C4-2B (cell line): ENCODE measurements around the gene CDC45.

Experiments
- H3K27ac ChIP-seq: fragments of 450-650 bp; 2 replicates; pipeline ENCODE4 v1.5.1; 2017
- CTCF ChIP-seq: fragments of 450-650 bp; conservative IDR thresholded peaks from 2 replicates; pipeline ENCODE4 v1.5.1; 2017; ENCODE audit warnings: mild to moderate bottlenecking
- ZFX ChIP-seq: fragments of 450-650 bp; IDR thresholded peaks from 2 replicates; pipeline ENCODE4 v1.6.1; 2017

The CDC45 gene

GRCh38 chr22:19554834-19555404 is 75.2 kb downstream of the CDC45 start:
- TF ChIP-seq CTCF (no peak; the same call in 1 of the 2 replicates), ZFX (no peak)
- H3K27ac ChIP-seq = peak overlapping the region; percentile 9; the same call in 1 of the 2 replicates

GRCh38 chr22:19555651-19556050 is 75.9 kb downstream of the CDC45 start:
- TF ChIP-seq CTCF (no peak), ZFX (no peak)
- H3K27ac ChIP-seq = peak overlapping the region; percentile 9; the same call in 1 of the 2 replicates

- no peak overlapping the region for H3K27ac ChIP-seq
- no peak for TF ChIP-seq CTCF
- TF ChIP-seq ZFX = no peak
Measured at GRCh38 chr22:19556963-19557545, 77.3 kb downstream of the CDC45 start.

- H3K27ac ChIP-seq = no peak overlapping the region
- TF ChIP-seq ZFX = no peak
- TF ChIP-seq CTCF = no peak
Measured at GRCh38 chr22:19559324-19559811, 79.6 kb downstream of the CDC45 start.

GRCh38 chr22:19559956-19560355 is 80.2 kb downstream of the CDC45 start:
- no peak overlapping the region for H3K27ac ChIP-seq
- no peak for TF ChIP-seq CTCF
- no peak for TF ChIP-seq ZFX

- TF ChIP-seq ZFX (no peak), CTCF (no peak)
- H3K27ac ChIP-seq = no peak overlapping the region
Measured at GRCh38 chr22:19565382-19566278, 85.9 kb downstream of the CDC45 start.
